ENCODE data around the gene MYH11.
"Not testable (repeated sequence)": the region's sequence is repeated elsewhere in the genome, so short reads cannot be mapped to it uniquely, and the experiment has no call there.

MYH11 gene

GRCh38 chr16:15876503-15876902, 19.7 kb upstream of the MYH11 start:
- DNase-seq (ENCODE audit: low read depth): no peak

GRCh38 chr16:15874745-15875314, 18.0 kb upstream of the MYH11 start:
- DNase-seq (ENCODE audit: low read depth): peak; percentile 78

- no peak for DNase-seq (ENCODE audit: low read depth)
These were observed 16.9 kb upstream of the MYH11 start for GRCh38 chr16:15873737-15874136.

- no peak for DNase-seq (ENCODE audit: low read depth)
These were observed 16.5 kb upstream of the MYH11 start for GRCh38 chr16:15873301-15873700.

- no peak for DNase-seq (ENCODE audit: low read depth)
These were observed 13.2 kb upstream of the MYH11 start for GRCh38 chr16:15870011-15870410.

GRCh38 chr16:15866451-15866850, 9.6 kb upstream of the MYH11 start:
- DNase-seq (ENCODE audit: low read depth): peak; percentile 55

- DNase-seq (ENCODE audit: low read depth): peak; percentile 91
These were observed 8.9 kb upstream of the MYH11 start for GRCh38 chr16:15865742-15866141.

- DNase-seq (ENCODE audit: low read depth): no peak
These were observed 8.1 kb upstream of the MYH11 start for GRCh38 chr16:15864939-15865338.

- no peak for DNase-seq (ENCODE audit: low read depth)
These were observed 5.2 kb upstream of the MYH11 start for GRCh38 chr16:15861996-15862395.

- DNase-seq (ENCODE audit: low read depth): no peak
These were observed 2.3 kb upstream of the MYH11 start for GRCh38 chr16:15858921-15859668.

GRCh38 chr16:15857724-15858560, 1.1 kb upstream of the MYH11 start:
- peak; percentile 8 for DNase-seq (ENCODE audit: low read depth)

GRCh38 chr16:15856182-15856581, 646 bp downstream of the MYH11 start:
- DNase-seq (ENCODE audit: low read depth): no peak

- DNase-seq (ENCODE audit: low read depth): no peak
These were observed 1.2 kb downstream of the MYH11 start for GRCh38 chr16:15855704-15856003.

- DNase-seq (ENCODE audit: low read depth): no peak
These were observed 1.7 kb downstream of the MYH11 start for GRCh38 chr16:15854906-15855703.

GRCh38 chr16:15854061-15854460, 2.8 kb downstream of the MYH11 start:
- DNase-seq (ENCODE audit: low read depth): no peak

- DNase-seq (ENCODE audit: low read depth): no peak
These were observed 3.8 kb downstream of the MYH11 start for GRCh38 chr16:15853021-15853420.

GRCh38 chr16:15850555-15850954, 6.3 kb downstream of the MYH11 start:
- DNase-seq (ENCODE audit: low read depth): not testable (repeated sequence)

GRCh38 chr16:15849209-15849981, 7.4 kb downstream of the MYH11 start:
- DNase-seq (ENCODE audit: low read depth): no peak

GRCh38 chr16:15847611-15848175, 9.1 kb downstream of the MYH11 start:
- DNase-seq (ENCODE audit: low read depth): no peak

- DNase-seq (ENCODE audit: low read depth): no peak
These were observed 10.3 kb downstream of the MYH11 start for GRCh38 chr16:15846510-15846909.

GRCh38 chr16:15843635-15844279, 13.1 kb downstream of the MYH11 start:
- no peak for DNase-seq (ENCODE audit: low read depth)
